Stimulated activated CD4-positive, alpha-beta T cell treated with anti-CD3 and anti-CD28 coated beads, Interleukin-2, amount 100 ng/mL, for 24 hours (primary cell): ENCODE measurements around the gene SFXN5.

Experiments
- DNase-seq, 2 donors: peaks; one replicate each; pipeline ENCODE4 v3.0.0-alpha.2; 2020

SFXN5 gene

GRCh38 chr2:73009177-73009839, 62.2 kb downstream of the SFXN5 start:
- no peak for DNase-seq

GRCh38 chr2:73008766-73009135, 62.8 kb downstream of the SFXN5 start:
- no peak for DNase-seq

- DNase-seq: no peak
These were observed 63.3 kb downstream of the SFXN5 start for GRCh38 chr2:73007991-73008765.

- DNase-seq: no peak
These were observed 64.4 kb downstream of the SFXN5 start for GRCh38 chr2:73006969-73007710.

- no peak for DNase-seq
These were observed 66.5 kb downstream of the SFXN5 start for GRCh38 chr2:73004889-73005596.

- no peak for DNase-seq
These were observed 67.0 kb downstream of the SFXN5 start for GRCh38 chr2:73004466-73004865.

GRCh38 chr2:73003027-73003426, 68.5 kb downstream of the SFXN5 start:
- no peak for DNase-seq

GRCh38 chr2:73000808-73001570, 70.5 kb downstream of the SFXN5 start:
- DNase-seq: no peak

- no peak for DNase-seq
These were observed 71.5 kb downstream of the SFXN5 start for GRCh38 chr2:72999729-73000725.

- no peak for DNase-seq
These were observed 72.8 kb downstream of the SFXN5 start for GRCh38 chr2:72998724-72999123.

GRCh38 chr2:72998234-72998651, 73.3 kb downstream of the SFXN5 start:
- no peak for DNase-seq

- DNase-seq: no peak
These were observed 75.4 kb downstream of the SFXN5 start for GRCh38 chr2:72996117-72996502.

GRCh38 chr2:72995430-72996116, 75.9 kb downstream of the SFXN5 start:
- no peak for DNase-seq

GRCh38 chr2:72994991-72995380, 76.5 kb downstream of the SFXN5 start:
- DNase-seq: no peak

GRCh38 chr2:72994282-72994990, 77.1 kb downstream of the SFXN5 start:
- DNase-seq: no peak

- DNase-seq: no peak
These were observed 77.6 kb downstream of the SFXN5 start for GRCh38 chr2:72993933-72994280.

- DNase-seq: peak; percentile 18 to 56
These were observed 78.2 kb downstream of the SFXN5 start for GRCh38 chr2:72993147-72993932.

GRCh38 chr2:72992734-72993102, 78.8 kb downstream of the SFXN5 start:
- no peak for DNase-seq
